HG03159 (cell line): ENCODE measurements around the gene METAP1.
"Not testable (repeated sequence)": the region's sequence is repeated elsewhere in the genome, so short reads cannot be mapped to it uniquely, and the experiment has no call there.

Experiments
- ATAC-seq: cut with Tn5 transposase; IDR thresholded peaks from one replicate; pipeline ENCODE4 v1.9.1; 2021; ENCODE audit warnings: mild to moderate bottlenecking, moderate library complexity; ENCODE audit not compliant: unreplicated experiment

Gene METAP1

DNA sequence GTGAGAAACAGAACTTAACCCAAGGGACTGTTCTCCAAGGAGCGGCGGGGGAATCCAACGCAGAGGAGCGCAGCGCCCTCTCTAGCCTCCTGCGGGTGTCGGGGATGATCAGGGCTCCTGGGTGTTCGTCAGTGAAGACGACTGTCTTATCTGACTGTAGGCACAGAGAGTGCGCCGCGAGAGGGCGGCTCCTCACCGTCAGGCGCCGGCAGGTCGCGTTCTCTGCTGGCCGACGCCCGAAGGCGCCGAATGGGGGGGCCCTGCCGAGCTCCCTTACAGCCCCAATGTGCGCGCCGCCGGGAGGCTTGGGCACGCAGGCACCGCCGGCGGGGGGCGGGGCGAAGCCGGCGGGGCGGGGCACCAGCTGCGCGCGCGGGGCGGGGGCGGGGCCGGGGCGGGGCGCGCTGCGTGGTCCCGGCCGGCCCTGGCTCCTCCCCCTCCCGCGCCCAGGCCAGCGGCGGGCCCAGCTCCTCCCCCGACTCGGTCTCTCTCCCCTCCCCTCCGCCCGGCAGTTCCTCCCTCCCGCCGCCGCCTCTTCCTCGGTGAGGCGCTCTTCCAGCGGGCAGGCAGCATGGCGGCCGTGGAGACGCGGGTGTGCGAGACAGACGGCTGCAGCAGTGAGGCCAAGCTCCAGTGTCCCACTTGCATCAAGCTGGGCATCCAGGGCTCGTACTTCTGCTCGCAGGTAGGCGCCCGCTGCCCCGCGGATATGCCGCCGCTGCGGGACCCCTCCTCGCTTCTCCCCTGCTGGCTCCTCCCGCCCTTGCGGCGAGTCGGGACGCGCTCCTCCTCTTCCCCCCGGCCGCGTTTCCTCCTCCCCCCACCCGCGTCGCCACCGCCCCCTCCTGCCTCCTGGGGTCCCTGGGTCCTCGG lies at the start of gene METAP1:
METAP1 (plus strand) TSS at position 539 of the 873 bp plus-strand sequence; CDS start at position 572, 33 bp downstream.
- ATAC-seq: peak; percentile 94

GRCh38 chr4:98946359-98946758 lies 49.2 kb upstream of the METAP1 start:
- no peak for ATAC-seq

GRCh38 chr4:98950925-98951324 lies 44.6 kb upstream of the METAP1 start:
- no peak for ATAC-seq

DNA sequence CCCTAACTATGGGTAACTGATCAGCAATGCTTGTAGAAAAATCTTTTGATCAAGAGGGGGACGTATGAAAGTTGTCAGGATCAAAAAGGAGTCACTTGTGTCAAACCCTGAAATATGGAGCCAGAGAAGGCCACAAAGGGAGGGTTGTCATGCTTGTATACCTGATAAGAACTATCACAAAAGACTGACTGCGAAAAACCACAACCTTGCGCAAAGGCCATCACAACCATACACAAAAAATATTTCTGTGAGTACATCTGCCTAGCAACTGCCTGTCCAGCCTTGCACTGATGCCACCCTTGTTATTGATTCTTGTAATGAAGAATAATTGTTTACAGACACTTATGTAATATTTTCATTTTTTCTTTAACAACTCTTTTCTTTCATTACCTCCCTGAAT lies 43.8 kb upstream of the METAP1 start:
- no peak for ATAC-seq

GRCh38 chr4:98955229-98955628 lies 40.3 kb upstream of the METAP1 start:
- ATAC-seq: no peak

GRCh38 chr4:98958065-98958464 lies 37.5 kb upstream of the METAP1 start:
- peak; percentile 63 for ATAC-seq

DNA sequence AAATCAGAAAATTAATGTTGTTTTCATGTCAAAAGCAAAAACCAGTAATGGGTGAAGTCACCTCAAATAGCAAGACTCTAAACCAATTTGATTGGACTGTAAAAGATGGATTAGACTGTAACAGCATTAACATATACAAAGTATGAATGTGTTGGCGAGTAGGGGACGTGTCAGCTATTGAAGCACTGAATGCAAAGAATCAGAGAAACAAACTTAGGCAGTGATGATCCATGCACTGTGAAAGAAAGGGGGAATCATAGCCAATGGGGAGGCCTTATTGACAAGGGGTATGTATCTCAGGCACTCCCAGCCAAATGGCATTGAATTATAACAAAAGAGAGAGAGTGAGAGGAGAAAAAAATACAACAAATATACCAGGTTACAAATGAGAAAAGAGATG lies 36.1 kb upstream of the METAP1 start:
- ATAC-seq: no peak

DNA sequence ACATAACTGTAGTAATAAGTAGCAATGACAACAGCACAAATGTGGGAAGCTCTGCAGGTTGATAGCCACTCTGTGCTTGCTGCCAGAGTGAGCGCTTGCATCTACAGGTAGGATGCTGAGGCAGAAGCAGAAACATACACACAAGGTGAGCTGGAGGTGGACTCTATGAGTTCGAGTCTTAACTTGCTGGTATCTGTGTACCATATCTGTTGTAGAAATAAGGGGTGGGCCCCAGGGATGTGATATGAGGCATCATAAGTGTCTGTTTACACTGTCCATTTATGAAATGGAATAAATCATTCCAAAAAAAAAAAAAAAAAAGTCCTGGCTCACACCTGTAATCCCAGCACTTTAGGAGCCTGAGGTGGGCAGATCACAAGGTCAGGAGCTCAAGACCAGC lies 33.8 kb upstream of the METAP1 start:
- no peak for ATAC-seq

DNA sequence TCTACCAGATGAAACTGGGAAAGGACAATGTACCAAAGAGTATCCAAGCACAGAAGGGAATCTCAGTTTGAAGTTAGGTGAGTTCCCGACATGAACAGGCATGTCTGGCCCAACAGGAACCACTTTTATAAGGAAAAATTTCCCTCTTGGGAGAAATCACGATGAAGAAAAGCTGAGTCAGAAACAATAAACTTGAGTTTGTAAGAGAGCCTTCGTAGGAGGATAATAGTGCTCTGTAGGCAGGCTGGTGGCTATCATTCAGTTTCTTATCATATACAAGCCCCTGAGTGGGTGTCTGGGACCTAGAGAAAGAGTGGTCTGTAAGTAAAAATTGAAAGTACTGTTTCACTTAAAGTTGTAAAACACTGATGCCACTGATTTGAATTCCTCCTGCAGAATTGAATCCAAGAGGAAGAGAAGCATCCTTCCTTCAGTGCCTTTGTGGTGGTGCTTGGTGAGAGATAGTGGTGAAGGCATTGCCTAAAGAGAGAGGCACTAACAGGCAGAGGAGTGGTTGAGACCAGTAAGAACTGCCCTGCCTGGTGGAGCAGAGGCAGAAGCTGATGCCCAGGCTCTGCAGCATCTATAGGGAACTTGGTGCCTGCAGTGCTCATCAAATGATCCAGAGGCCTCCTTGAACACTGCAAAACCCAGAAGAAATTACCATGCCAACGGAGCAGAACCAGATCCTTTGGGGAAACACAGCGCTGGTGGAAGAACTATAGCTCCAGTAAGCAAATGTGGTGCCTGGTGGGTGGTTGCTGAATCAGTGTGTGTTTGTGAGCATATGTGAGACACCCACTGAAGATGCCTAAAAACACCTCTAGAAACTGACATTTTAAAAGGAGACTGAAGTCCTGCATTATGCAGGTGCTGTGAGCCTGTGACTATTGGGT lies 31.7 kb upstream of the METAP1 start:
- no peak for ATAC-seq

DNA sequence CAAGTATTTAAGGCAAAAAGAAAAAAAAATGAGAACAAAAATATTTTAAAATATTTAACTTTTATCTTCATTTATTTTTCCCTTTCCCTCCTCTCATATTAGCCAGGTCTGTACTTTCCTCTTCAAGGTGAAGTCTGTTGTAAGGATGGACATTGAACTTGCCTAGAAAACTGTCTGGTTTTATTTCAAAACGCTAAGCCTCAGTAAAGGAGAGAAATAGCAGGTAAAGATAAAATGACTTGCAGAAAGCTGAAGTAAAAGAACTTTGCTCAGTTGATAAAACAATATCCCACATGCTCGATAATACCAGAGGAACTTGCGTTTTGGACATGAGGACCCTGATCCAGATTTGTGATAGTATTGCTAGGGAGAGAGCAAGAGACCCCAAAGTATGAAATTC lies 28.6 kb upstream of the METAP1 start:
- ATAC-seq: no peak

GRCh38 chr4:98967786-98968329 lies 27.7 kb upstream of the METAP1 start:
- no peak for ATAC-seq

- ATAC-seq: no peak
Measured at GRCh38 chr4:98969878-98970785, 25.4 kb upstream of the METAP1 start.

DNA sequence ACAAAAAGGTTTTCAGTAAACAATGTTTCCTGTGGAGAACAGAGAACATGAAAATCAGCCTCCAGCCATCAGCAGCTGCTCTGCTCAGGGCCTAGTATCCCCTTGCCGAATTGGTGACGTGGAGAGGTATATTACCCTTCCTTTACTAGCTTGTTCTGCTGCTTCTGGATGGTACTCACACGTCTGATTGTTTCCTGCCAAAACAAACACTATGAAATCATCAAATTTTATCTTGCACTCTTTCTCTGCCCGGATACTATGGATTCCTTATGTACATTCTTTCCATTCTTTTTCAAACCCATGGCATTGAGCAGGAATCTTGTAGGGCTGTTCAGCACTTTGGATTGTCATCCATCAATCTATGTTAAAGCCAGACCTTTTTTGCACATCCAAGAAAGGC lies 18.8 kb upstream of the METAP1 start:
- no peak for ATAC-seq

DNA sequence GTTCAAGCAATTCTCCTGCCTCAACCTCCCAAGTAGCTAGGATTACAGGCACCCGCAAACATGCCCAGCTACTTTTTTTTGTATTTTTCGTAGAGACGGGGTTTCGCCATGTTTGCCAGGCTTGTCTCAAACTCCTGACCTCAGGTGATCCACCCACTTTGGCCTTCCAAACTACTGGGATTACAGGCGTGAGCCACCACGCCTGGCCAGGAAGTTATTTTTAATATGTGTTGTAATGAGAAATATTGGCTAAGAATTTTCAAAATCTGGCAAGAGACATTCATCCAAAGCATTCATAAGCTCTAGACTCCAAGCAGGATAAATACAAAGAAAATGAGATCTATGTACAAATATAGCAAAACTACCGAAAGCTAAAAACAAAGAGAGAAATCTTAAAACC lies 18.0 kb upstream of the METAP1 start:
- no peak for ATAC-seq

- no peak for ATAC-seq
Measured at GRCh38 chr4:98987720-98988119, 7.8 kb upstream of the METAP1 start.

DNA sequence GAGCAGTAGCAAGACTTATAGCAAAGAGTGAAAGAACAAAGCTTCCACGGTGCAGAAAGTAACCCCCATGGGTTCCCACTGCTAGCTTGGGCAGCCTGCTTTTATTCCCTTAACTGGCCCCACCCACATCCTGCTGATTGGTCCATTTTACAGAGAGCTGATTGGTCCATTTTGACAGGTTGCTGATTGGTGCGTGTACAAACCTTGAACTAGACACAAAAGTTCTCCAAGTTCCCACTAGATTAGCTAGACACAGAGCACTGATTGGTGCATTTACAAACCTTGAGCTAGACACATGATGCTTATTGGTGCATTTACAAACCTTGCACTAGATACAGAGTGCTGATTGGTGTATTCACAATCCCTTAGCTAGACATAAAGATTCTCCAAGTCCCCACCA lies 2.7 kb upstream of the METAP1 start:
- ATAC-seq: not testable (repeated sequence)

GRCh38 chr4:98993419-98994071 lies 2.0 kb upstream of the METAP1 start:
- ATAC-seq: no peak

DNA sequence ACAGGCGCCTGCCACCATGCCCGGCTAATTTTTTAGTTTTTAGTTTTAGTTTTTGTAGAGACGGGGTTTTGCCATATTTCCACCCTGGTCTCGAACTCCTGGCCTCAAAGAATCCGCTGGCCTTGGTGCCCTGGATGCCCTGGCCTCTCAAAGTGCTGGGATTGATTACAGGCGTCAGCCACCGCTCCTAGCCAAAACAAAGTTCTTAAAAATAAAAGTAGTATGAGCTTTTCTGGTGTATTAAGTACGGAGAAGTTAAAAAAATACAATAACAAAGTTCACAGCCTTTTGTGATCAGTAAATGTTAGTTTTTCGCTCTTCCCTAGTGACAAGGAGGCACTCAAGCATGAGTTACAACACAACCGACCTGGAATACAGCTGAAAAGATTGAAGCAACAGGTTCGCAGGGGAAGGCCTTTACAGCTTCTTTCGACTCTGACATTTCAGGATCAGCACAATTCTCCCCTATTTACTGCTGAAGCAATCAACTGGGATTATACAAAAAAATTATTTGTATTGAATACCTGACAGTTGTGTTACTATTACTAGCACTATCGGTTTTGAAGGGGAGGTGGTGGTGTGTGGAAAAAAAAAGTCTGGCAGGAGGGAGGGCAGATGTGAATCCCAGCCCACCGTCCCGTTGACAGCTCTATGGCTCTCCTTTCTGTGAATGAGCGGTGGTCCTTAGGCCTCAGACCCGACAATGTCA lies 893 bp upstream of the METAP1 start:
- ATAC-seq: no peak

DNA sequence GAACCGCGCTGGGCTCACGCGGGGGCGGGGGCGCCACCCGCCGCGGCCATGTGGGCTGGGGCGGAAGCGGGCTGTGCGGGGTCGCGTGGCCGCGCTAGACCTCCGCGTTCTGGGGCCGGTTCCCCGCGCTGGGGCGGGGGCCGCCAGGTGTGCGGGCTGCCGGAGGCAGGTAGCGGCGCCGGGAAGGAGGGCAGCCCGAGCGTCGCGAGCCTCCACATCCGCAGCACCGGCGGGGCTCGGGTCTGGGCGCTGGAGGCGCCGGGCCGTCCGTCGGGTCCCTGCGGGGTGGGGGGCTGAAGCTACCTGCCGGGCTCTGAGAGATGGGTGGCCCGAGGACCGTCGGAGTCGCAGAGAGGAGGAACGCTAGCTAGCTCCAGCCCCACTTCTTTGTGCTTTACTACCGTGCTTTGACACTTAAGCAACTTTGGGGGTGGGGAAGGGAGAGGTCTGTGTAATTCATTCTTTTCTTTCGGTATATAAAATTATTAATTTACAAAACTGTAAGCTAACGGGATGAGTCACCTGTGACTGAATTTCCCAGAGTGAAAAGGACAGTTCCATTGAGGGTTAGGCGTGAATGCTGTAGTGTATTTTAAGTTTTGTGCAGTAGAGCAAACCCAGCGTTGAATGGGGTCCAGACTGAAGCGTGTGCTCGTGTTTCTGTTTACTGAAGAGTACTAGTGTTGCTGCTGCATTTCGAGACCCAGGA lies 689 bp downstream of the METAP1 start:
- ATAC-seq: peak; percentile 26
